Caki2 (cell line): ENCODE results near the gene CYB5R2. TPM values are rescaled to one million over a fixed set of nuclear protein-coding genes. Genes with fewer than 3 reads are reported as not detected.

ENCODE experiments used
- DNase-seq: peaks from one replicate; pipeline ENCODE4 v3.0.0-alpha.2; 2015; ENCODE audit warnings: low read depth
- in situ Hi-C: cut with HindIII; loops from 2 replicates; pipeline ENCODE4 v1.10.0; 2016; ENCODE audit warnings: low sequenced_read_pairs, low pct_unique_long_range_greater_than_20kb, mixed read lengths
- total RNA-seq: library from RNA; depleted of rRNA; stranded (reverse); fragments of >200 nt; shearing (Covaris generic); gene quantifications from 2 replicates; pipeline ENCODE4 v1.2.3, GENCODE V29; 2014; ENCODE audit warnings: low replicate concordance; rRNA removed

CYB5R2 gene
- total RNA-seq, result not detected in 2 replicates

DNA sequence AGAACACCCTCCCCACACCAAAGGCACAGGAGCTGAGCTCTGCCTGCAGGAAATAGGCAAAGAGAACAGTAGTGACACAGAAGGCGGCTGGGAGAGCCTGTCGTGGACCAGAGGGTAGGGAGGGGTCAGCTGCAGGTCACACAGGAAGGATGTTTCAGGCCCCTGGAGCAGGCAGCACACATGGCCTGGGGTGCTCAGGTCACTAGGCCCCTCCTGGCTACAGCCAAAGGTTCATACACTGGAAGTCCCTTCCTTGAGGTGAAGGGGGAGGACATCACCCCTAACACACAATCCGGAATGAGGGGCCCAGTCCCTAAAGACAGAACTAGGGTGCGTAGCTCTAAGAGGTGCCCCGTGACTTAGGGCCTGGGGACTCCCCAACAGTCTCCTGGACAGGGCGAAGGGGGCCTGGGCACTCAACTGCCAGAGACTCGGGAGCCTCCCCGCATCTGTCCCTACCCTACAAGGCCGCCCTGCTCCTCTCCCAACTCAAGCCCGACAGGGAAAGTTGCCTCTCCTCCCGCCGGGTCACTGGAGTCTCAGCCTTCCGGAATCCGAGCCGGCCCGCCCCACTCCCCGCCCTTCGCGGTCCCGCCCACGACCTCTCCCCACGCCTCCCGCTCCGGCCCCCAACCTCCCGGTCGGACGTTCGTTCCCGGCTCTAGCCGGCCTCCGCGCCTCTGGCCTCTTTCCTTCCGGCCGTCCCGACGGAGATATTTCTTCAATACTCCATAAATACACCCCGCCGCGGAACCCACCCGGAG is at the start of gene CYB5R2:
Gene CYB5R2 (minus strand): TSS at position 541 of the 764 bp plus-strand sequence. CDS start 675 bp downstream, outside the sequence.
- in situ Hi-C loops, result no loop called here
- no peak for DNase-seq

DNA sequence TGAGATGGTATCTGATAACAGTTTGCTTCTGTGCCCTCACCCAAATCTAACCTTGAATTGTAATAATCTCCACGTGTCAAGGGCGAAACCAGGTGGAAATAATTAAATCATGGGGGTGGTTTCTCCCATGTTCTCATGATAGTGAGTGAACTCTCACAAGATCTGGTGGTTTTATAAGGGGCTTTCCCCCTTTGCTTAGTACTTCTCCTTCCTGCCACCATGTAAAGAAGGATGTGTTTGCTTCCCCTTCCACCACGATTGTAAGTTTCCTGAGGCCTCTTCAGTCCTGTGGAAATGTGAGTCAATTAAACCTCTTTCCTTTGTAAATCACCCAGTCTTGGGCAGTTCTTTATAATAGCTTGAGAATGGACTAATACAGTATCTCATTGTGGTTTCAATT is 41.5 kb upstream of the CYB5R2 start:
- in situ Hi-C loops, result no loop called here
- no peak for DNase-seq

DNA sequence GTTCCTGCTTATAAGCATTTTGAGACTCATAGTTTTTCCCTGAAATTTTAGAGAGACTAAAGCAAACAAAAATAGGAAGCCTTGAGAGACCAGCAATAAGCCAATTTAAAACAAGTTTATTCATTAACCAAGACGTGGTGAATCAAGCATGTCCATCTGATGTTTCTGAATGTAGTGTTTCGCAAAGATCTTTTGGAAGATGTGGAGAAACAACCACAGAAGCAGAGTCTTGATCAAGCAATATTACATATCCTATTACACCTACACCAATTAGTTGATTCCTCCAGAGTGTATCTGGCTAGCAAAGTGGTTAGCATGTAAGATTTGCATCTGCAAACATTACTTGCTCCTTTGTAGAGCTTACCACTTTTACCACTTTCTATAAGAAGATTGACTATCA is 33.1 kb upstream of the CYB5R2 start, which contains the start of gene OVCH2:
Gene OVCH2 (minus strand): TSS at position 101 of the 400 bp plus-strand sequence. CDS start 83 bp downstream, at position 18.
- no peak for DNase-seq
- in situ Hi-C loops, result no loop called here

DNA sequence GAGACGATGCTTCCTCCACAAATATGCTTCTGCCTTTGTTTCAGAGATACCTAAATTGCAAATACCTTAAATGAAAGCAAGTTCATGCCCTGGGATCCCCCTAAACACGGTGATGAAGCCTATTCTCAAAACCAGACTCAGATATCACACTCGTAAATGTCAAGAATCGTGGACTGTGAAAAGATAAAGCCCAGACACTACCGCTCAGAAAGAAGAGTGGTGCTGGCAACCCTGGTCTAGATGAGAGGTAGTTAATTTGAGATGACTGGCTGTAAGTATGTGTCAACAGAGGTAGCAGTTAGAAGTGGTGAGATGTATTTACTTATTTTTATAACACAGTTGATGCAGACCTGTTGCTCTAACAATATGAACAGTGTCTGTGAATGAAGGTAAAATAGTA is 30.4 kb upstream of the CYB5R2 start:
- no peak for DNase-seq
- in situ Hi-C loops, result no loop called here

DNA sequence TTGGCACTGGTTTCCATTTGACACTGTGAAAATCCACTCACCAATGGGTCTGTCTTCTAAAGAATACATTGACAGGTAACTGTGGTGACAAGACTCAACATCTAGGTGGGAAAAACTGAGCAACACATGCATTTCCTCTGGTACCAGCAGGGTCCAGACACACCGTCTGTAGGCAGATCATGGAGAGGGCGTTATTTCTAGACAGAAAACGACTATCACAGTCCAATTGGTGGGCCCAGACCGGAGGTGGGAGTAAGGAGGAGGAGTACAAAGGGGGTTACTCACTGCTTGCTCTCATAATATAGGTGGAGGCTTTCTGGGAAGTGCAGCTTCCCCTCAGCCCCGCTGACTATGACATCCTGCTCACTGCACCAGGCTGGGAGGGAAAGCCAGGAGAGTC is 23.1 kb upstream of the CYB5R2 start:
- in situ Hi-C loops, result no loop called here
- DNase-seq, result no peak

DNA sequence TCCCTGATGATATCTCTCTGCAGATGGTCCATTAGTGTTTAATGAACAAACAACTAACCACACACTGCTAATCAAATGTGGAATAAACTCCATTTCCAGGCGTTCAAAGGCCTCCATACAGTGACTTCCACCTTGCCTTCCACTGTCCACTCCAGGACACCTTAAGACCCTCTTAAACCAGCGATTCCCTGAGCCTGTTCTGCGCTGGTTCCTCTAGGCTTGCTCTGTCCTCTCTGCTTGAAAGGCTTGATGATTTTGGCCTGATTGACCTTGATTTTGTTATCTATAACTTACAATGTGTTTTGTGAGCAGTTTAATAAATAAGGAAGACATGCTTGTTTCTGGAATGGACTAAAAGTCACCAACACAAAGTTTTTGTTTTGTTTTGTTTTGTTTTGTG is 20.9 kb upstream of the CYB5R2 start:
- in situ Hi-C loops, result no loop called here
- DNase-seq, result no peak

DNA sequence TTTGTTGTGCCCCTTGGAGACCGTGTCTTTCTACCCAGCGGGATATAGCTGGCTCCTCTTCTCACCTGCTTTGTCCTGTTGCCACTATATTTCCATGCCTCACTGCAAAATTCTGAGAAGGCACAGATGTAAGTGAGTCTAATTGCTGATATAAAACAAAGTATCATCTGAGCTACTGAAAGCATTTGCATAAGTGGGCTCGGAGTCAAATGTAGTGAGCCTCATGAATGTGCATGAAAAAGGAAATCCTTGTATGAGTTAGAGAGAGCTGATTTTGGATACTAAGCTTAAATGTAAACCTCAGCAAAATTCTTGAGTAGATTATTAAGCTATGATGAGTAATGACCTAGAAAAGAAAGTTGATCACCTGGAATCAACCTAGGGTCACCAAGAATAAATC is 19.1 kb upstream of the CYB5R2 start:
- in situ Hi-C loops, result no loop called here
- no peak for DNase-seq

DNA sequence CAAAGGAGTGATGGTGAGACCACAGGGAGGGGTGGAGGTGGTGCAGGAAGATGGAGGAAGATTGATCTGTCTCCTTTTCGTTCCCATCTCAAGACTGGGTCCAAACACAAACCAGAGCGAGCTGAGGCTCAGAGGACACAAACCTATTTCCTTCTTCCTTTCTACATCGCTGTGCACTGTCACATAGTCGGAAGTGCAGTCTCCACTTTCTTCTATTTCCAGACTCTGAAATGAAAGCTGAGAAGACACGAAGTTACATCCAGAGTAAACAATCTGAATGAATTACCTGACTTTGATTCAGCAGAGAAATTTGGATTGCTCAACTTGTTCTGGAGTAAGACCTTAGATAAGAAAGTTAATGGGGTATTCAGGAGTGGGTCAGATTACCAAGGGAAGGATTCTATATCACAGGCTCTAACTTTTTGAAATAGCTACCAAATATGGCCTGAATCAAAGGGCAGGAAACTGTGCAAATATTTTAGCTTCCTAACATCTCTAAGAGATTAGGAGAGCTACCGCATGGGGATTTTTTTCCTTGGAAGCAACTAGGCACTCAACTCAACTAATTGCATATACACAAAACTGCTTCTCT is 18.6 kb upstream of the CYB5R2 start:
- DNase-seq, result no peak
- in situ Hi-C loops, result no loop called here

DNA sequence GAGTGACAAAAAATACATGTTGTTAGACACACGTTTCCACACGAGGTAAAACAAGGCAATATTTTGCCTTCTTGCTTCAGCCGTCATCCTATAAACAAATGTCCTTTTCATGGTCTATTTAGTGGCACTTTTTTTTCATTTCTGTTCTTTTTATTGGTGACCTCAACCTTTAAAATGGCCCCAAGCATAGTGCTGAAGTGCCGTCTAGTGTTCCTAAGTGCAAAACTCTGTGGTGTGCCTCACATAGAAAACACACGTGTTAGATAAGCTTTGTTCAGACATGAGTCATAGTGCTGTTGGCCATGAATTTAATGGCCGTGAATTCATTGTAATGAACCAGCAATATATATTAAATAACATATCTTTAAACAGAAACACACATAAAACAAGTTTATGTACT is 17.3 kb upstream of the CYB5R2 start:
- in situ Hi-C loops, result no loop called here
- no peak for DNase-seq

DNA sequence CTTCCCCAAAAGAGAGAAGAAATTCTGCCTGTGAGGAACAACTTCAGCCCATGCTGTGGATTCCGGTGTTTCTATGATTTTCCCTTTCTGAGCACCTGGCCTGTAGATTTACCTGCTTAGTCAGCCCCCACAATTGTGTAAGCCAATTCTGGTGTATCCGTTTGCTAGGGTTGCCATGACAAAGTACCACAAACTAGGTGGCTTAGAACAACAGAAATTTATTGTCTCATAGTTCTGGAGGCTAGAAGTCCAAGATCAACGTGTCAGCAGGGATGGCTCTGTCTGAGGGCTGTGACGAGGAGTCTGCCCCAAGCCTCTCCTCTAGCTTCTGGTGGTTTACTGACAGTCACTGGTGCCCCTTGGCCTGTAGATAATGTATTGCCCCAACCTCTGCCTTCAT is 15.9 kb upstream of the CYB5R2 start:
- no peak for DNase-seq
- in situ Hi-C loops, result no loop called here

DNA sequence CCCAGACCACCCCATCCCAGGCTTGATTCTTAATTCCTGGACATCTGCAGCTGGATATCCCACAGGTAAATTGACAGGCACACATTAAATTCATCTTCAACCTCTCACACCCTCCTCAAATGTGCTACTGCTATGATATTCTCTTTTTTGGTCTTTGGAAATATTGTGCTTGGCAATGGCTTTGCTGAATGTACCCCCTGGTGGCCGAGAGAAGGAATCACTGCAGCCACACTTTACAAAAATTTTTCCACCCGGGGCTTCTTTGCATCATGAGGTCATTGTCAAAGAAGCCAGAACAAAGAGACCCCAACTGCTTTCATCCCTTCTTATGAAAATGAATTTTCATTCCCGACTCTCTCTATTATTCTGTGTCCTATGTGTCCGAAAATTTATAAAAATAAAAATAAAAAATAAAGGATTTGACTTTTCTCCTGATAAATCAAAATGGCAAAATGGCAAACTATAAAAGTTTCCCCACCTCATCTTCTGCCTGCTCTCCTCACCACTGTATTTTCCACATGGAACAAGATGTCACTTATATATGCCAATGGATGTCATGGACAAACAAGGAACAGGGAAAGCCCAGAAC is 15.0 kb upstream of the CYB5R2 start:
- peak; percentile 4 for DNase-seq
- in situ Hi-C loops, result no loop called here

DNA sequence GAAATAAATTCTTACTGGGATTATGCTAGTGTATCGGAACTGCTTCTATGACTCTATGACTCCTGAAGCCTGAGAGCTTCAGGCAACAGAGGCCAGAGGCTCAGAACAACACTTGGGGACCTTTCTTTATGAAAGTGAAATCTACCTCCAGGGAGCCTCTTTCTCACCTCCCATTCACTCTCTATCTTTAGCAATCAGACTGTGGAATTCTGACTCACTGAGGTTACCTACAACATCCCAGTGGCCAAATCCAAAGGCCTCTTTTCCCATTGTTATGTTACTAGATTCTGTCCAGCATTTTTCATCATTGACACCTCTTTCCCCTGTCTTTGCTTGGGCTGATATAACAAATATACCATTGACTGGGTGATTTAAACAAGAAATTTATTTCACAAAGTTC is 14.1 kb upstream of the CYB5R2 start:
- in situ Hi-C loops, result no loop called here
- no peak for DNase-seq

DNA sequence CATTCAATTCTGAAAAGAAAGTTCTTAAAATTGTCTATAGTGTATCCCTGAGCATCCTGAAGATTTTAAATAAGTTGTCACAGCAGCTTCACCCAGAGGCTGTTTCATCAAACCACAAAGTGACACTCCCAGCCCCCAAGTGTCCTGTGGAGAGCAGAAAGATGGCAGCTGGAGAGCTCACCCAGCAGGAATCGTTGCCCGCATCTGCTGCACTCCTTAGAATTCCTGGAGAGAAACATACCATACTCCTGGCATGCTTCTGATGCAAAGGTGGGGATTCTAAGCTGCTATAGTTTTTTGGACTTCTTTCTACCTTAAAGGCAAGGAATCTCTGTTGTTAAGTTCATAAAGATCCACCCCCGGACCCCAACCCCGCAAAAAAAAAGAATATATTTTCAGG is 13.5 kb upstream of the CYB5R2 start:
- in situ Hi-C loops, result no loop called here

DNA sequence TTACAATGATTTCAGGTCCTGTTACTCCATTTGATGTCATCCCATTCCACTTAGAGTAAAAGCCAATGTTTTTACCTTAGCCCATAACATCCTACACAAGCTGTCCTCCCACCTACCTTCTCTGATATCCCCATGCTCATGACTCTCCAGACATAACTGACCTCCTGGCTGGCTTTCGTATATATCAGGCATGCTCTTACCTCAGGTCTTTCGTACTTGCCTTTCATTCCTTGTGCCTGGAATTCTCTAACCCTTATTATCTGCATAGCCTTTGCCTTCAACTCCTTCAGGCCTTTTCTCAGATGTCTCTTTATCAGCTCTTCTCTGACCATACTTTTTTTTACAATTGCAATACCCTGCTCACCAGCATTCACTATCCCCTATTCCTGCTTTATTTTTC is 10.3 kb upstream of the CYB5R2 start:
- no peak for DNase-seq
- in situ Hi-C loops, result no loop called here

More for the DNA sequence above, 13.5 kb upstream of the CYB5R2 start:
- no peak for DNase-seq

DNA sequence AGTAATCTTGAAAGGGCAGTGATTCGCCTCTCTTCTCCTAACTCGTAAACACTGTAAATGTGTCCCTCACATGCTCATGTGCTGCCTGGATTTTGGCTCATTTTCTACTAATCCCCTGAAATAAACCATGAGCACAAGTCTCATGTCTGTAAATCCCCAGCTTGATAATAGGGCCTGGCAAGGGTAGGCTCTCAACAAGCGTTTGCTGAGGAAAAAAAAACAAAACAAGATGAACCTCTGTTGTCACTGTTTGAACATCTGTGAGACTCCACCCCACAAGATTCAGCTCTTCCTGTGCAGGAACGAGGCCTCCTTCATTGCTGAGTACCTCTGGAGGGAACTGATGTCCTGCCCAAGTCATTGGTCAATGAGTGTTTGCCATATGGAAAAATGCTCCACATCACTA is 4.5 kb upstream of the CYB5R2 start:
- no peak for DNase-seq
- in situ Hi-C loops, result no loop called here

DNA sequence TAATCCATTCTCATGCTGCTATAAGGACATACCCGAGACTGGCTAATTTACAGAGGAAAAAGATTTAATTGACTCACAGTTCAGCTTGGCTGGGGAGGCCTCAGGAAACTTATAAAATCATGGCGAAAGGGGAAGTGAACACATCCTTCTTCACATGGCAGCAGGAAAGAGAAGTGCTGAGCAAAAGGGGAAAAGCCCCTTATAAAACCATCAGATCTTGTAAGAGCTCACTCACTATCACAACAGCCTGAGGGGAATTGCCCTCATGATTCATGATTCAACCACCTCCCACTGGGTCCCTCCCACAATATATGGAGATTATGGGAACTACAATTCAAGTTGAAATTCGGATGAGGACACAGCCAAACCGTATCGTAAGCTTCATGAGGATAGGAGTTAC is 3.8 kb upstream of the CYB5R2 start:
- in situ Hi-C loops, result no loop called here
- DNase-seq, result peak; percentile 28

DNA sequence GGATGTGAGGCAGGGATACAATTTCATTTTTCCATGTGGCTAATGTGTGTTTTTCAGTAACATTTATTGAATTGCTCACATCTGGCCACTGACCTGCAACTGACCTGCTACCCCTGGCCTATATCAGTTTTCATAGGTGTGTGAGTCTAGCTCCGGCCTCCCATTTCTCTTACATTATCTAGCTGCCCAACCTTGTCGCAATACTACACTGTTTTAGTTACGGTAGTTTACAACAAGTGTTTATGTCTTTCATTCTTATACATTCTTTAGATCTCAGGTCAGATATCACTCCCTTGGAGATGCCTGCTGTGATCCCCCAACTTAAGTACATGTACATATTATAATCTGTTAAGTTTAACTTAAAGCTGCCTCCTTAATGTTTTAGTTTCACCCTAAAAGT is 2.3 kb upstream of the CYB5R2 start:
- in situ Hi-C loops, result no loop called here
- DNase-seq, result no peak

DNA sequence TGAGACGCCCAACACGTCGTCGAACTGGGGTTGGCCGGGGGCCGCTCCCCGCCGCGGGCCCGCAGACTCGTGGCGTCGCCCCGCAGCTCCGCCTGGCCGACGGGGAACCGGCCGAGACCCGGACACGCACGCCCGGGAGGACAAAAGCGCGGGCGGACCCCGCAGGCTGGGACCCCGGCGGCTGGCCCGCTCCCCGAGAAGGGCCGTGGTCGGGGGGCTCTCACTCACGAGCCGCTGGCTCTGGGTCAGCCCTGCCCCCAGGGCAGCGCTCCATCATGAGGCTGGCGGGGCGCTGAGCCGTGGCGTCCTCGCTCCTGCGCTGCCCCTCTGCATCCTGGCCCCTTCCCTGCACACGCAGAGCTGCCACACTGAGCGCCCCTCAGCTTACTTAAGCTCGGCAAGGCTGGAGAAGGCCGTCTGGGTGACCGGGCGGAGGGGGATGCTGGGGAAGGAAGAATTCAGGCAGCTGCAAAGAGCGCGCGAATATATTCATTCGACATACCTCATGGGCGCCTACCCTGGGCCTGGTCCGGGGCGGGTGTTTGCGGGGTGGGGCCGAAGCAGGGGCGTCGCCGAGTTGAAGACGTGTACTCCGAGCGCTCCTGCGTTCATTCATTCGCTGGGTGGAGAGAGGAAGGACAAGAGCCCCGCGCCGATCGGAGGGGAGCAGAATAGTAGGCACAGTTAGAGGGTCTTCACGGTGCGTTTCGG is 579 bp upstream of the CYB5R2 start:
- DNase-seq, result no peak
- in situ Hi-C loops, result no loop called here
